Activated naive CD8-positive, alpha-beta T cell treated with anti-CD3 and anti-CD28 coated beads, Interleukin-2, amount 50 U/mL, for 16 hours (primary cell): ENCODE measurements around the gene C9orf72.

ENCODE experiments used
- DNase-seq: peaks from one replicate; pipeline ENCODE4 v3.0.0-alpha.2; 2020; ENCODE audit warnings: low read depth, low spot score

Gene C9orf72

GRCh38 chr9:27573634-27574590, 631 bp upstream of the C9orf72 start:
- DNase-seq, result peak; percentile 93

DNA sequence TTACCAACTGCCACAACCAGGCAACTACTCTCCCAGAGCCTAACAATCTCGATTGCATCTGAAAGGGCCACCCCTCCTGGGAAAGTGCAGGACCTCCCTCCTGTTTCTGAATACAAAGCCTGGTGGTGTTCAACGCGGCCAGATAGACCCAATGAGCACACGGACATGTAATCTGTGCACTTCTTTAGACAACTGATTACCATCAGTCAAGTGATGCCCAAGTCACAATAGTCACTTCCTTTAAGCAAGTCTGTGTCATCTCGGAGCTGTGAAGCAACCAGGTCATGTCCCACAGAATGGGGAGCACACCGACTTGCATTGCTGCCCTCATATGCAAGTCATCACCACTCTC, 739 bp downstream of the C9orf72 start:
- no peak for DNase-seq

- no peak for DNase-seq
Observed at GRCh38 chr9:27572061-27572460, 1.2 kb downstream of the C9orf72 start.

DNA sequence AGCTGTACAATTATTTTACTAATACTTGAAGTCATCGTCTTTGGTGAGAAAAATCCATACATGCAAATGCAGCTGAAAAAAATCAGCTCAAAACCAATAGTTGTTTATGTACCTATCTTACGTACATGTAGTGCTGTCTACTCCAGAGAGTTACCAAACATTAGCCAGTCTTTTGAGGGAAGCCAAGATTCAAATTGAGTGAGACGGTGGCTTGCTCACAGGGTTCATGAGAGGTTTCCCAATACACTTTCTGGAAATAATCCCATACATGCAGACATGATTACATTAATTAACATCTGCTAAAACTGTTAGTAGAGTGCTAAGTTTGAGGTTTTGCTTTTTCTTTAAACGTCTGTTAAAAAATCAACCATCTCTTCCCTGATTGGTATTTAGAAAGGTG, 2.3 kb downstream of the C9orf72 start:
- no peak for DNase-seq

GRCh38 chr9:27569406-27569805, 3.9 kb downstream of the C9orf72 start:
- no peak for DNase-seq

DNA sequence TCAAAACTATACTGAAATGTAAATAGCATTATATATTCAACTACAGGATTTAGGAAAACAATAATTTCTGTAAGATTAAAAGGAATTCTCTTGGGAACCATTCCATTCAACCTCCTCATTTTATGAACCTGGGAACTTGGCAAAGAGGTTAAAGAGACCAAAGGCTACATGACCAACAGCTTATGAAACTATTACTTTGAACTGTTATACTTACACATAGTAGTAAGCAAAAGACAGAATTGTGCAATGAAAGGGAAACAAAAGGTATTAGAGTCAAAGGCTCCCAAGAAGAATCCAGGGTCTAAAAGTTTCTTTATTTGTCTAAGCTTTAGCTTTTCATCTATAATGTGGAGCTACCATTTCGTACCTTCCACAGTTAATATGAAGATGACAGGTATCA, 7.2 kb downstream of the C9orf72 start:
- no peak for DNase-seq

DNA sequence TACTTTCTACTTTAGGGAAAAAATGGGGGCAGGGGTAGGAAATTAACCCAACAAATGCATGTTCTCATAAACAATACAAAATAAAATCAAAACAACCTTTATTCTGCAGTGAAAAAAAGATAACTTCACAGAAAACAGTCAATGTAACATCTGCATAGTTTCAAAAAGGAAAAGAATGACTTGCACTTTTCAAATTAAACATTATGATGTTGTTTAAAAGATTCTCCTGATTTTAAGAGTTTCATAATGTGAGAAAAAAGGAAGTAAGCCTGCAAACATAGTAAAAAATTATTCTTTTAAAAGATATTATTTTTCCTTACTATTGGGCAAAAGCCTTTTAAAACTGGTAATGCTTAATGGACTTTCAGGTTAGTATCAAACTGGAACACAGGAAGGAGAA, 7.6 kb downstream of the C9orf72 start:
- DNase-seq, result no peak

DNA sequence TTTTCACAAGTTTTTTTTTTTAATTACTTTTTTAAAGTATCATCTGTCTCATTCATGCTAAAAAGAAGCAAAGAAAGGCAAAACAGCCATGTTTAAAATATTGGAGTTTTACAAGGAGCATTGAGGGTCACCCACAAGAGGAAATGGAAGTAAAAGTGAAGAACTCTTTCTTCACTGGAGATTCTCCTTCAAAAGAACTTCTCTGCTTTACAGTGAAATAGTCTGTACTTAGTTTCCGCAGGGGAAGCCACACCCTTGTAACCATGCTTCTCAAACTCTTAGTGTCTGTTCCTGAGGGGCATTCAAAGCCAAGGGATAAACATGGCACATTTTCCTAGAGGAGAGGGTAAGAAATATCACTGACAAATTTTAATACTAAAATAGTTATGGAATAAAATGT, 8.6 kb downstream of the C9orf72 start:
- DNase-seq, result no peak

DNA sequence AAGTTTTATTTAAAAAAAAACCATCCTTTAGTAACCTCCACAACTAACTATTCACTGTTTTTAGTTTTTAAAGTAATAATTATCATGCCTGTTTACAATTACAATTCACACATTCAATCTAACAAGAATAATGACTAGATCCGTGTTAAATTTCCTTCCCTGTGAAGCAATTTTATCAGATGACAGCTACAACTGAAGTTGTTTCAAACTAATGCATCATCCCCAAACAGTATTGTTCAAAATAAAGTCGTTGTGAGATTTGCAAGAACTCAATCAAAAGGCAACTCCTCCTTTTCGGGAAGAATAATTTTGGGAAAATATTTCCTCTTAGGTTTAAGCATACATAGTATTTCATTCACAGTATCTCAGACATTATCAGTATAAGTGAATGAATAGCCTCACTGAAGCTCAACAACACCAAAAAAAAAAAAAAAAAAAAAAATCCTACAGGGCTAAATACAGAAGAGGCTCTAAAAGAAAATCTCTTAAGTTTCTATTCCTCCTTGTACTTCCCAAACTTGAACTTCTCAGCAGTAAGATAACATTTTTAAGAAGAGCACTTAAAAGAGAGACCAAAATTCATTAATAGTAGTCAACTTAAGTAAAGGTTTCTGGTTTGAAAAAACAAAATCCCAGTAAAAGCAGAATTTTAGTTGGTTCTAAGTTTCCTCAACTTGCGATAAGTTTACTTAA, 9.4 kb downstream of the C9orf72 start:
- no peak for DNase-seq

- no peak for DNase-seq
Observed at GRCh38 chr9:27561685-27562084, 11.6 kb downstream of the C9orf72 start.

DNA sequence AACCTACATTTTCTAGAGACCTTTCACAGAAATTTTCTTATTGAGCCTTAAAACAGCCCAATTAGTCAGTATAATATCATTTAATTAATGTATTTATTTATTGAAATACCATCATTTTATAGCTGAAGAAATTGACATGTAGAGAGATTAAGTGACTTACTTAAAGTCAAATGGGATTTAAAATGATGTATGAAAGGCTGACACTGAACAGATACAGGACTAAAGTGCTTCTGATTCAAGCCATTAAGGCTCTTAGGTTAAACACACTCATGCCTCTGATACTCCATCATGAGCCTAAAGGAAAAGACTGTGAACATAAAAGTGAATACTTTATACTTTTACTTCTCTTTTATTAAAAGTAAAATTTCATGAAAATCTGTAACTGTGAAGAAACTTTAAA, 12.8 kb downstream of the C9orf72 start:
- no peak for DNase-seq

- DNase-seq, result no peak
Observed at GRCh38 chr9:27558307-27558706, 15.0 kb downstream of the C9orf72 start.

GRCh38 chr9:27556470-27556869, 16.8 kb downstream of the C9orf72 start:
- no peak for DNase-seq

- DNase-seq, result no peak
Observed at GRCh38 chr9:27554712-27555111, 18.6 kb downstream of the C9orf72 start.

- no peak for DNase-seq
Observed at GRCh38 chr9:27549196-27549755, 24.0 kb downstream of the C9orf72 start.

DNA sequence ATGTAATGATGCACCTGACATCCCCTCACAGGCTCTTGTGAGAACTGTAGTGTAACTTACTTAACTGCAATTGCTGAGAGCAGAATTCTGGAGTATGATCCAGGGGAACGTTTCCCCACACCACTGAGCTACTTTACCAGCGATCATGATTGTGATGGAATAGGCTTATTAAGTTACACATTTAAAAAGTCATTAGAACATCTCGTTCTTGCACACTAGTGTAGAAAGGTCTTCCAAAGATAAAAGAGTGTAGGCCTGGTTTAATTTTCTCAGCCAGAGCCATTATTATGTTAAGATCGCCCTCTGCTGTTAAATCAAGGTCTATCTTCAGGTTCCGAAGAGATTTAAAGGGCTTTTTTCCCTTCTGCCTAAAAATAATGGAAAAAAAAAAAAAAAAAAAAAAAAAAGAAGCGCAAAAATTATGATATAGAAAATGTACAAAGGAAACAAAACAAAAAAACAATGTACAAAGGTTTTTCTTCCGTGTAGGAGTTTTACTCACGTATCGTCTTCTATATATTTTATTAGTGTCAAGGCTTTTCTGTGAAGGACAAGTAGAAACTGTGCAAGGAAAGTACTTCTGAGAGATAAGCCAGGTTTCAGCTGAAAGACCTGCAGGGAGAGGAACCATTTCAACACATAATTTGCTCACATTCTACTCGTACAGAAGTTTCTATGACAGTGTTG, 25.1 kb downstream of the C9orf72 start:
- DNase-seq, result no peak

- DNase-seq, result no peak
Observed at GRCh38 chr9:27545471-27545870, 27.8 kb downstream of the C9orf72 start.

DNA sequence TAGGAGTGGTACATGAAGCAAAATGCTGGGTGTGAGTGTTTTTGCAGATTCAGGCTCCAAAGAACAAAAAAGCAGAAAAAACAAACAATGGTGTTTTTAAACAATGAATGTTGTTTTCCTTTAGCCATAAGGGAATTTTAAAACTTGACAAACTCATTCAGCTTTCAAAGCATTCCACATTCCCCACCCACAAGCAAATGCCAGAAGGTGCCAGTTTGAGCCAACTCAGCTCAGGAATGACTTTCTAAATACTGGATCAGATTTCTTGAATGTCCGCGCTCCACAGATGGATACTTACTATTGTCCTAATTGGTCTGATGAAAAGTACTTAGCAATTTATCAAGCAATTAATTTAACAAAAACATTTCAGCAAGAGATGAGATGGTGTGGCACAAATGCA, 30.8 kb downstream of the C9orf72 start:
- DNase-seq, result no peak

GRCh38 chr9:27541740-27542139, 31.5 kb downstream of the C9orf72 start:
- no peak for DNase-seq

GRCh38 chr9:27540502-27540901, 32.8 kb downstream of the C9orf72 start:
- no peak for DNase-seq

GRCh38 chr9:27539479-27540441, 33.5 kb downstream of the C9orf72 start:
- DNase-seq, result no peak
